A549 (cell line): ENCODE data around the gene ADGRF3. TPM values are rescaled to one million over a fixed set of nuclear protein-coding genes. Genes with fewer than 3 reads are reported as not detected.
"Not testable (repeated sequence)": the region's sequence is repeated elsewhere in the genome, so short reads cannot be mapped to it uniquely, and the experiment has no call there.

Experiments
- ATAC-seq, 2 experiments: fragments of 200-7000 bp in 1 of 2; fragments of >200 bp in 1 of 2; cut with Nextera tagmentation in 1 of 2; cut with Tn5 transposase in 1 of 2; 3 replicates each; pipeline versions ENCODE4 v1.8.0 to v1.9.1; 2018 to 2020; ENCODE audit warnings: mild to moderate bottlenecking in 1 of 2, moderate library complexity in 1 of 2
- CTCF ChIA-PET: fragments of 300-600 bp; sonication (Branson Sonifier 250); formaldehyde crosslinking; extraction: SDS; loops from one replicate; lab custom pipeline; 2021; ENCODE audit warnings: antibody characterized with exemption, inconsistent platforms; lab: Yijun Ruan, JAX
- POLR2A ChIA-PET: fragments of 350-600 bp; formaldehyde crosslinking; extraction: SDS; loops from one replicate; lab custom pipeline; 2021; ENCODE audit warnings: antibody characterized with exemption, inconsistent platforms; lab: Yijun Ruan, JAX
- DNase-seq, 2 experiments: peaks; one replicate each; pipeline versions ENCODE4 v3.0.0 to v3.0.0-alpha.2; 2011 to 2016; ENCODE audit warnings: low read depth in 1 of 2, low spot score in 1 of 2
- FAIRE-seq: peaks from 2 replicates; lab custom pipeline; 2011; peaks lifted over from hg19 to GRCh38; lab: Jason Lieb, UNC
- H3K27ac ChIP-seq, 2 experiments: fragments of >200 bp; sonication (Bioruptor Twin); formaldehyde crosslinking; 3 replicates each; pipeline ENCODE4 v1.5.1; 2016 to 2017
- H3K4me1 ChIP-seq: fragments of >200 bp; sonication (Bioruptor Twin); formaldehyde crosslinking; 3 replicates; pipeline ENCODE4 v1.6.1; 2016
- H3K4me2 ChIP-seq: fragments of >200 bp; sonication (Bioruptor Twin); formaldehyde crosslinking; 3 replicates; pipeline ENCODE4 v1.6.1; 2016
- H3K4me3 ChIP-seq: fragments of >200 bp; sonication (Bioruptor Twin); formaldehyde crosslinking; 3 replicates; pipeline ENCODE4 v1.5.1; 2016
- H3K9me3 ChIP-seq: fragments of >200 bp; sonication (Bioruptor Twin); formaldehyde crosslinking; 3 replicates; pipeline ENCODE4 v1.6.1; 2016
- CHD2 ChIP-seq: fragments of 150-350 bp; IDR thresholded peaks from 2 replicates; pipeline ENCODE4 v1.6.1; 2014; ENCODE audit warnings: low read length; ENCODE audit not compliant: partially characterized antibody
- EHF ChIP-seq: fragments of 250-450 bp; sonication (Bioruptor Pico); IDR thresholded peaks from 2 replicates; pipeline ENCODE4 v1.5.0; 2020; ENCODE audit warnings: mild to moderate bottlenecking
- EP300 ChIP-seq, 2 experiments: fragments of >200 bp; sonication (Bioruptor Twin); formaldehyde crosslinking; IDR thresholded peaks; 2 replicates in 1 of 2; 3 replicates in 1 of 2; pipeline ENCODE4 v1.6.1; 2016 to 2017
- FOSL2 ChIP-seq, 2 experiments: fragments of 450-650 bp in 1 of 2; fragments of >200 bp in 1 of 2; sonication (Bioruptor Twin) in 1 of 2; formaldehyde crosslinking; IDR thresholded peaks; 2 replicates each; pipeline versions ENCODE4 v1.5.0 to v1.6.1; 2016 to 2020; ENCODE audit warnings: mild to moderate bottlenecking in 1 of 2, moderate library complexity in 1 of 2
- FOXS1 ChIP-seq: fragments of 250-450 bp; sonication (Bioruptor Pico); IDR thresholded peaks from 2 replicates; pipeline ENCODE4 v1.5.0; 2020; ENCODE audit warnings: mild to moderate bottlenecking, moderate library complexity
- HOXA7 ChIP-seq: fragments of 250-450 bp; sonication (Bioruptor Pico); IDR thresholded peaks from 2 replicates; pipeline ENCODE4 v1.5.0; 2020; ENCODE audit warnings: mild to moderate bottlenecking, moderate library complexity
- JUNB ChIP-seq: fragments of >200 bp; sonication (Bioruptor Twin); formaldehyde crosslinking; IDR thresholded peaks from 2 replicates; pipeline ENCODE4 v1.6.1; 2016
- KDM1A ChIP-seq: fragments of 200-600 bp; sonication (generic); IDR thresholded peaks from 2 replicates; pipeline ENCODE4 v1.6.1; 2016; ENCODE audit warnings: low read depth, mild to moderate bottlenecking
- MAFK ChIP-seq: fragments of 450-650 bp; IDR thresholded peaks from 2 replicates; pipeline ENCODE4 v1.6.1; 2014; ENCODE audit not compliant: partially characterized antibody
- NFE2L2 ChIP-seq: fragments of 150-350 bp; conservative IDR thresholded peaks from 2 replicates; pipeline ENCODE4 v1.6.1; 2014; ENCODE audit warnings: low read length
- NPAS2 ChIP-seq: fragments of 250-450 bp; sonication (Bioruptor Pico); IDR thresholded peaks from 2 replicates; pipeline ENCODE4 v1.8.0; 2022; ENCODE audit warnings: mild to moderate bottlenecking, moderate library complexity, borderline replicate concordance
- NR3C1 ChIP-seq: fragments of >200 bp; sonication (Bioruptor Twin); formaldehyde crosslinking; IDR thresholded peaks from 3 replicates; pipeline ENCODE4 v1.6.1; 2017
- RAD21 ChIP-seq, 2 experiments: fragments of >200 bp in 1 of 2; sonication (Bioruptor Twin) in 1 of 2; formaldehyde crosslinking in 1 of 2; IDR thresholded peaks in 1 of 2; conservative IDR thresholded peaks in 1 of 2; 2 replicates in 1 of 2; 3 replicates in 1 of 2; pipeline ENCODE4 v1.6.1; 2012 to 2018; ENCODE audit warnings: inconsistent platforms in 1 of 2
- RCOR1 ChIP-seq: fragments of 150-350 bp; IDR thresholded peaks from 2 replicates; pipeline ENCODE4 v1.6.1; 2014; ENCODE audit warnings: antibody characterized with exemption, low read length, low read depth
- RNF2 ChIP-seq: fragments of 200-600 bp; sonication (generic); IDR thresholded peaks from 2 replicates; pipeline ENCODE4 v1.6.1; 2016; ENCODE audit warnings: low read depth, mild to moderate bottlenecking, antibody characterized with exemption, moderate library complexity, borderline replicate concordance
- WGBS: methylation state at CpG from one replicate; pipeline ENCODE4 v1.1.6; 2017; ENCODE audit errors: missing lambda C conversion rate; 5-methylcytosine and 5-hydroxymethylcytosine counted together
- polyA plus RNA-seq, 4 experiments: library from polyadenylated mRNA; depleted of rRNA in 3 of 4; stranded (reverse); fragments of >200 nt; fragmentation: RNase III in 1 of 4; extraction: RNeasy Plus Mini Kit Qiagen cat#74134 plus additional on column Dnase treatment in 1 of 4; gene quantifications; 2 replicates in 3 of 4; 3 replicates in 1 of 4; pipeline ENCODE4 v1.2.3, GENCODE V29; 2011 to 2017
- TF ChIP-seq, protein P1 (sequence below): IDR thresholded peaks from 2 replicates; pipeline ENCODE4 v1.6.1; 2012; ENCODE audit warnings: low read depth, borderline replicate concordance

Gene ADGRF3
- polyA plus RNA-seq, 2 of the 4 experiments (the other 2 are of a cell fraction), result 0.12 to 0.21 TPM

DNA sequence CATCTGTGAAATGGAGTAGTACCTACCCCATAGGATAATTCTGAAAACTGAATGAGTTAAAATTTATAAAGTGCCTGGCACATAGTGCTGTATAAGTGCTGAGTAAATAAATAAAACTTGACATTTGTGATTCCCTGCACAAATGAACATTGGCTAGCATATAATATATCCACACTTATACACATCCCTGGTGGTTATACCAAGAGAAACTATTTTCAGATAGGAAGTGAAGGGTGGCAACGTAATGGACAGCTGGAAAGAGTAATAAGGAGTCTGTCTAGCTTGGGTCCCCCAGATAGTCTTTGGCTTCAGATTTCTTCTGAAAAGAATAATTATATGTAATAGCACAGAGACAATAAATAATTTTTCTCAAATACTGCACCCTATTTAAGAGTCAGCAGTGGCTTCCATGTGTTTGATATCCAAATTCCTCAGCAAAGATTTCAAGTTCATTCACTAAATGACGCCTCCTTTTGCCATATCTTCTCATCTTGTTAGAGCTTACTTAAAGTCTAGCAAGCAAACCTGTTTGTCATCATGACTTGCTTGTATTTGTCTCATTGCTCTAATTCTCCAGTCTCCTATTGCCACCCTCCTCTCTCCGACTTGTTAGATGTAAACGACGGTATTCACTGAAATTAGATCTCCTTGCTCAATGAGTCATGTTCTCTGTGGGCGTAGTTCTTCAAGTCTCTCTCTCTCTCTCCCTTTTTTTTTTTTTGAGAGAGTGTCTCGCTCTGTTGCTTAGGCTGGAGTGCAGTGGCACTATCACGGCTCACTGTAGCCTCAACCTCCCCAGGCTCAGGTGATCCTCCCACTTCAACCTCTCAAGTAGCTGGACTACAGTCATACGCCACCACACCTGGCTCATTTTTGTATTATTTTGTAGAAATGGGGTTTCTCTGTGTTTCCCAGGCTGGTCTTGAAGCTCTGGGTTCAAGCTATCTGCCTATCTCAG, 8.7 kb upstream of the ADGRF3 start:
- Histone ChIP-seq H3K4me2 (peak overlapping the region; percentile 72), H3K9me3 (no peaks in the 10 kb centered on the region), H3K4me3 (no peak overlapping the region), H3K27ac (peak overlapping the region; percentile 61 to 82), H3K4me1 (peaks cover 45% of the 10 kb centered on the region)
- FAIRE-seq, result peak; percentile 32
- CTCF ChIA-PET, result interaction anchor here (0.8 to 1.6 kb wide), 6 partner anchors 8 to 222 kb away, joined by 3 to 6 read pairs (median 4); partner anchors contain the start of gene ADGRF3
- POLR2A ChIA-PET, result interaction anchor here (1.0 kb wide), 1 partner anchor 10 kb away, joined by 4 read pairs; the partner anchor contains the start of gene SELENOI
- DNase-seq, result peak; percentile 75 to 94
- 14% methylated on average over 9 of the region's 9 CpGs for WGBS
- peak; percentile 73 for TF ChIP-seq MAFK
- TF ChIP-seq NFE2L2, result peak; percentile 86
- TF ChIP-seq JUNB, result peak; percentile 50
- TF ChIP-seq FOXS1 (CRISPR knock-in tag), result no peak
- peak; percentile 49; the same call in 1 of the 2 replicates for TF ChIP-seq FOSL2 (IDR thresholded peaks at IDR 0.05)
- TF ChIP-seq FOSL2 (CRISPR knock-in tag; IDR thresholded peaks at IDR 0.05), result peak; percentile 90
- TF ChIP-seq HOXA7, result no peak
- ATAC-seq, result peak; percentile 87 to 90

DNA sequence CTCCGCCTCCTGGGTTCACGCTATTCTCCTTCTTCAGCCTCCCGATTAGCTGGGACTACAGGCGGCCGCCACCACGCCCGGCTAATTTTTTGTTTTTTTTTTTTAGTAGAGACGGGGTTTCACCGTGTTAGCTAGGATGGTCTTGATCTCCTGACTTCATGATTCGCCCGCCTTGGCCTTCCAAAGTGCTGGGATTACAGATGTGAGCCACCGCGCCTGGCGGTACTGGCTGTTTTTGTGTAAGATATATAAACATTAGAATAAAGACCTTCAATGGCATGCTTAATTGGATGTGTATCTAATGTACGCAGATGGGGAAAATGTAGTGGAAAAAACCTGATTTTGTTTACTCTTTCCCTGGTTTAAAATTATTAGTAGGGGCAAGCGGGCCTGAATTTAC, 7.9 kb upstream of the ADGRF3 start:
- not testable (repeated sequence) for FAIRE-seq, ATAC-seq, H3K9me3 ChIP-seq, H3K4me3 ChIP-seq, DNase-seq
- 94% methylated on average over 16 of the region's 16 CpGs for WGBS
- Histone ChIP-seq H3K4me1 (peaks cover 45% of the 10 kb centered on the region), H3K27ac (peak overlapping the region; percentile 32 to 61; a peak in 4 of 6 replicates), H3K4me2 (peak overlapping the region; percentile 72; the same call in 2 of the 3 replicates)
- POLR2A ChIA-PET, result interaction anchor here (1.0 kb wide), 1 partner anchor 9 kb away, joined by 4 read pairs; the partner anchor contains the start of gene SELENOI
- CTCF ChIA-PET, result interaction anchor here (0.7 to 1.3 kb wide), 3 partner anchors 148 to 386 kb away, joined by 3 to 4 read pairs (median 3); no protein-coding TSS in a partner anchor

DNA sequence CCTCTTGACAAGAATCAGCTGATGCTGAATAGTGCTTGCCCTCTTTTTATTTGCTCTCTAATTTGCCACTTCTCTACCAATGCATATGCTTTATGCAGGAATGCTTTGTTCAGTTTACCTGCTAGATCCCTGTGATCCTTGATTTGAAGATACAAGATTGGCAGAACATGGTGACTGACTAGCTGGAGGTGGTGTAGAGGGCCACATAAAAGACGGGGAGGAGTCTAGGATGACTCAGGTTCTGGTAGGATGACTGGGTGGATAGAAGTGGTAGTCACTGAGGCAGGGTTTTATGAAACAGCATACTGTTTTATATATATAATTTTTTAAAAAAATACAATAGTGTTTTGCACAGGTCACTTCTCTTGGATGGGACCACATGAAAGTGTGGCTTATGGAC, 6.3 kb upstream of the ADGRF3 start:
- Histone ChIP-seq H3K9me3 (no peaks in the 10 kb centered on the region), H3K4me1 (peaks cover 54% of the 10 kb centered on the region), H3K27ac (peak overlapping the region in 1 of 2 experiments; percentile 17; a peak in 1 of 6 replicates), H3K4me2 (peak overlapping the region; percentile 5; the same call in 1 of the 3 replicates), H3K4me3 (no peak overlapping the region)
- ChIA-PET CTCF (interaction anchor here (1.1 to 2.6 kb wide), 2 partner anchors 23 to 150 kb away, joined by 3 to 7 read pairs; no protein-coding TSS in a partner anchor), POLR2A (interaction anchor here (0.6 kb wide), 1 partner anchor 708 kb away, joined by 3 read pairs; no protein-coding TSS in a partner anchor)
- 43% methylated on average over 1 of the region's 1 CpG for WGBS
- FAIRE-seq, result no peak
- no peak for TF ChIP-seq NPAS2
- TF ChIP-seq NR3C1, result no peak
- no peak for TF ChIP-seq RAD21 (conservative IDR thresholded peaks at IDR 0.05 in 1 of 2, IDR thresholded peaks at IDR 0.05 in 1 of 2)
- TF ChIP-seq FOSL2 (IDR thresholded peaks at IDR 0.05), result no peak
- peak; percentile 33; the same call in 1 of the 2 replicates for TF ChIP-seq FOSL2 (CRISPR knock-in tag; IDR thresholded peaks at IDR 0.05)
- no peak for TF ChIP-seq MAFK
- peak; percentile 45 to 47; a peak in 2 of 6 replicates for ATAC-seq
- DNase-seq, result peak in 1 of 2 experiments; percentile 37

DNA sequence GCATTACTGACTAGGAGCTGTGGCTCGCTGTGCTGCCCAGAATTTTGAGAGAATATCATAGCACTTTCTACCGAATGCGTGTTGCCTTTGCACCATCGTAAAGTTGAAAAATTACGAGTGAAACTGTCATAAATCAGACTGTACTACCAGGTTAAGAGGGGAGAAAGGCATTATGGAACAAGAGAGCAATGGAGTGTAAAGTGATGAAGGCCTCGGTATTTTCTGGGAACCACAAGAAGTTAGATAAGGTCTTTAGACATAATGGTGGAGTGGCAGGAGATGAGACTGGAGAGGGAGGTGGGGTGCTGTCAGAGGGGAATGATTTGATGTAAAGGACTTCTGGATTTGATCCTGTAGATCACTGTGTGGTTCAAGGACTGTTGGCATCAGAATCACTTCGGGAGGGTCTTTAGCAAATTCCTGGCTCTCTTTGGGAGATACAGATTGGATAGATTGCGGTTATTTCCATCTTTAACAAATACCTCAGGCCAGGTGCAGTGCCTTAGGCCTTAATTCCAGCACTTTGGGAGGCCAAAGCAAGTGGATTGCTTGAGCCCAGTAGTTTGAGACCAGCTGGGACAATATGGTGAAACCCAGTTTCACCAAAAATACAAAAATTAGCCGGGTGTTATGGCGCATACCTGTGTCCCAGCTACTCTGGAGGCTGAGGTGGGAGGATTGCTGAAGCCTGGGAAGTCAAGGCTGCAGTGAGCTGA, 4.9 kb upstream of the ADGRF3 start:
- ChIA-PET POLR2A (no interaction called here), CTCF (interaction anchor here (2.6 kb wide), 1 partner anchor 22 kb away, joined by 7 read pairs; no protein-coding TSS in a partner anchor)

More for the DNA sequence above, 4.9 kb upstream of the ADGRF3 start:
- Histone ChIP-seq H3K4me3 (no peak overlapping the region), H3K4me2 (no peak overlapping the region), H3K9me3 (no peaks in the 10 kb centered on the region), H3K27ac (no peak overlapping the region), H3K4me1 (peaks cover 55% of the 10 kb centered on the region)
- ATAC-seq (no peak), DNase-seq (no peak)
- 94% methylated on average over 10 of the region's 10 CpGs for WGBS
- TF ChIP-seq CHD2 (no peak), KDM1A (no peak), RAD21 (conservative IDR thresholded peaks at IDR 0.05 in 1 of 2, IDR thresholded peaks at IDR 0.05 in 1 of 2) (no peak), RNF2 (no peak), EHF (CRISPR knock-in tag) (no peak), JUNB (no peak), EP300 (IDR thresholded peaks at IDR 0.05) (no peak), RCOR1 (no peak)
- TF ChIP-seq, protein P1, sequence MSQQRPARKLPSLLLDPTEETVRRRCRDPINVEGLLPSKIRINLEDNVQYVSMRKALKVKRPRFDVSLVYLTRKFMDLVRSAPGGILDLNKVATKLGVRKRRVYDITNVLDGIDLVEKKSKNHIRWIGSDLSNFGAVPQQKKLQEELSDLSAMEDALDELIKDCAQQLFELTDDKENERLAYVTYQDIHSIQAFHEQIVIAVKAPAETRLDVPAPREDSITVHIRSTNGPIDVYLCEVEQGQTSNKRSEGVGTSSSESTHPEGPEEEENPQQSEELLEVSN, result no peak
- TF ChIP-seq, all 56 proteins: peak for 0
- FAIRE-seq, result no peak
